HepG2 (cell line): ENCODE measurements around the gene TOP2A. TPM values are rescaled to one million over a fixed set of nuclear protein-coding genes. Genes with fewer than 3 reads are reported as not detected.

ENCODE experiments used
- ATAC-seq: fragments of 200-7000 bp; cut with Tn5 transposase; 3 replicates; pipeline ENCODE4 v1.9.1; 2020; ENCODE audit warnings: mild to moderate bottlenecking, moderate library complexity
- BruUV-seq: library from RNA; stranded (reverse); fragments of 400-500 nt; replicated peaks from 2 replicates; lab custom pipeline; 2021; lab: Mats Ljungman, UMichigan
- CTCF ChIA-PET: fragments of 300-600 bp; formaldehyde crosslinking; extraction: SDS; loops from one replicate; lab custom pipeline; 2021; ENCODE audit warnings: low total read pairs, inconsistent platforms, low intra/inter-chr PET ratio; lab: Yijun Ruan, JAX
- POLR2A ChIA-PET: fragments of 350-600 bp; sonication (Branson Sonifier 250); formaldehyde crosslinking; loops from one replicate; lab custom pipeline; 2020; ENCODE audit warnings: antibody characterized with exemption, inconsistent platforms; lab: Yijun Ruan, JAX
- DNase-seq: peaks from one replicate; pipeline ENCODE4 v3.0.0-alpha.2; 2015; ENCODE audit warnings: low spot score
- FAIRE-seq: peaks from 3 replicates; lab custom pipeline; 2011; peaks lifted over from hg19 to GRCh38; lab: Jason Lieb, UNC
- H2AFZ ChIP-seq: one replicate; pipeline ENCODE4 v1.6.1; 2011; ENCODE audit warnings: low read length, inconsistent platforms
- H3K27ac ChIP-seq: fragments of 300-600 bp; 3 replicates; pipeline ENCODE4 v1.8.0; 2011; ENCODE audit warnings: mixed run types, mild to moderate bottlenecking, mixed read lengths, low read length, inconsistent platforms; ENCODE audit not compliant: insufficient read depth; ENCODE audit errors: extremely low read length
- H3K27me3 ChIP-seq, 2 experiments: fragments of 200-600 bp in 1 of 2; 2 replicates in 1 of 2; 3 replicates in 1 of 2; pipeline versions ENCODE4 v1.6.0 to v1.8.0; 2011; ENCODE audit warnings: low read length in 2 of 2, mild to moderate bottlenecking in 2 of 2, moderate library complexity in 2 of 2, inconsistent platforms in 1 of 2; ENCODE audit not compliant: insufficient read depth in 2 of 2, control insufficient read depth in 1 of 2
- H3K36me3 ChIP-seq, 2 experiments: fragments of 200-600 bp in 1 of 2; replicated peaks in 1 of 2; 2 replicates in 1 of 2; 3 replicates in 1 of 2; pipeline versions ENCODE4 v1.5.1 to v1.8.0; 2011; ENCODE audit warnings: low read length in 2 of 2, inconsistent platforms in 1 of 2; ENCODE audit not compliant: insufficient read depth in 2 of 2, control insufficient read depth in 1 of 2
- H3K4me1 ChIP-seq: 2 replicates; pipeline ENCODE4 v1.5.1; 2012; ENCODE audit warnings: low read length, inconsistent platforms; ENCODE audit not compliant: insufficient read depth
- H3K4me2 ChIP-seq: 2 replicates; pipeline ENCODE4 v1.6.0; 2011; ENCODE audit warnings: low read depth, low read length, inconsistent platforms
- H3K4me3 ChIP-seq, 3 experiments: fragments of 200-600 bp in 1 of 3; sonication (generic), shearing (Covaris generic) in 1 of 3; replicated peaks in 1 of 3; 2 replicates each; pipeline ENCODE4 v1.5.1; 2011 to 2016; ENCODE audit warnings: low read length in 3 of 3, inconsistent platforms in 2 of 3, low read depth in 2 of 3, mild to moderate bottlenecking in 2 of 3, control low read depth in 1 of 3, mixed read lengths in 1 of 3; ENCODE audit not compliant: insufficient read depth in 1 of 3
- H3K79me2 ChIP-seq: one replicate; pipeline ENCODE4 v1.6.1; 2011; ENCODE audit warnings: low read length, inconsistent platforms; ENCODE audit not compliant: insufficient read depth
- H3K9ac ChIP-seq: 2 replicates; pipeline ENCODE4 v1.6.0; 2011; ENCODE audit warnings: mild to moderate bottlenecking, low read depth, low read length, inconsistent platforms; ENCODE audit not compliant: insufficient read depth
- H3K9me3 ChIP-seq: 2 replicates; pipeline ENCODE4 v1.5.1; 2012; ENCODE audit warnings: mild to moderate bottlenecking, low read length
- H4K20me1 ChIP-seq: 2 replicates; pipeline ENCODE4 v1.6.0; 2011; ENCODE audit warnings: inconsistent platforms, mild to moderate bottlenecking, low read length, moderate library complexity; ENCODE audit not compliant: insufficient read depth
- CAMTA2 ChIP-seq: sonication (generic); formaldehyde crosslinking; IDR thresholded peaks from 2 replicates; pipeline ENCODE4 v1.4.0; 2020; ENCODE audit warnings: mild to moderate bottlenecking, missing genetic modification reagents, borderline replicate concordance
- CHD4 ChIP-seq: fragments of 200-600 bp; sonication (generic); IDR thresholded peaks from 2 replicates; pipeline ENCODE4 v1.7.0; 2017; ENCODE audit warnings: mild to moderate bottlenecking, low read length, borderline replicate concordance
- EP300 ChIP-seq, 3 experiments: sonication (generic) in 1 of 3; formaldehyde crosslinking in 1 of 3; IDR thresholded peaks; 2 replicates each; pipeline versions ENCODE4 v1.5.1 to v1.6.1; 2011 to 2020; ENCODE audit warnings: low read depth in 2 of 3, low read length in 2 of 3, borderline replicate concordance in 1 of 3, improper control_type of control experiment in 1 of 3, mild to moderate bottlenecking in 1 of 3, missing genetic modification reagents in 1 of 3, moderate library complexity in 1 of 3
- FOXP1 ChIP-seq, 2 experiments: fragments of 450-650 bp in 1 of 2; IDR thresholded peaks; 2 replicates each; pipeline ENCODE4 v1.6.1; 2017 to 2018; ENCODE audit warnings: antibody characterized with exemption in 1 of 2
- HOXA3 ChIP-seq: sonication (generic); formaldehyde crosslinking; IDR thresholded peaks from 2 replicates; pipeline ENCODE4 v1.5.0; 2020; ENCODE audit warnings: missing genetic modification reagents
- NCOA5 ChIP-seq: sonication (generic); formaldehyde crosslinking; IDR thresholded peaks from 2 replicates; pipeline ENCODE4 v1.4.0; 2020; ENCODE audit warnings: missing genetic modification reagents
- NR1H2 ChIP-seq: sonication (generic); formaldehyde crosslinking; IDR thresholded peaks from 2 replicates; pipeline ENCODE4 v1.8.1; 2022; ENCODE audit warnings: low read depth, missing genetic modification reagents, borderline replicate concordance
- SNAI1 ChIP-seq: sonication (generic); formaldehyde crosslinking; IDR thresholded peaks from 2 replicates; pipeline ENCODE4 v1.5.0; 2020; ENCODE audit warnings: mild to moderate bottlenecking, missing genetic modification reagents, borderline replicate concordance
- ZBTB20 ChIP-seq: sonication (generic); formaldehyde crosslinking; IDR thresholded peaks from 2 replicates; pipeline ENCODE4 v1.8.1; 2023; ENCODE audit warnings: missing genetic modification reagents, low read depth, mild to moderate bottlenecking, borderline replicate concordance
- ZNF138 ChIP-seq: sonication (generic); formaldehyde crosslinking; IDR thresholded peaks from 2 replicates; pipeline ENCODE4 v1.5.0; 2020; ENCODE audit warnings: mild to moderate bottlenecking, low read depth, missing genetic modification reagents
- ZNF143 ChIP-seq: sonication (generic); formaldehyde crosslinking; IDR thresholded peaks from 2 replicates; pipeline ENCODE4 v1.4.0; 2020; ENCODE audit warnings: missing genetic modification reagents
- ZNF24 ChIP-seq: fragments of 450-650 bp; IDR thresholded peaks from 2 replicates; pipeline ENCODE4 v1.6.1; 2017; ENCODE audit warnings: antibody characterized with exemption, mild to moderate bottlenecking
- ZNF264 ChIP-seq: sonication (generic); formaldehyde crosslinking; IDR thresholded peaks from 2 replicates; pipeline ENCODE4 v1.4.0; 2020; ENCODE audit warnings: missing genetic modification reagents
- ZNF552 ChIP-seq: sonication (generic); formaldehyde crosslinking; IDR thresholded peaks from 2 replicates; pipeline ENCODE4 v1.9.0; 2022; ENCODE audit warnings: missing genetic modification reagents, mild to moderate bottlenecking, borderline replicate concordance
- ZNF800 ChIP-seq: sonication (generic); formaldehyde crosslinking; IDR thresholded peaks from 2 replicates; pipeline ENCODE4 v1.4.0; 2020; ENCODE audit warnings: missing genetic modification reagents
- ZNF839 ChIP-seq: sonication (generic); formaldehyde crosslinking; IDR thresholded peaks from 2 replicates; pipeline ENCODE4 v1.4.0; 2020; ENCODE audit warnings: missing genetic modification reagents, mild to moderate bottlenecking, borderline replicate concordance
- WGBS: methylation state at CpG from one replicate; pipeline ENCODE4 v1.1.6; 2017; ENCODE audit warnings: low lambda C conversion rate; 5-methylcytosine and 5-hydroxymethylcytosine counted together
- in situ Hi-C: cut with HindIII; loops from 2 replicates; pipeline ENCODE4 v1.10.0; 2017; ENCODE audit warnings: low pct_unique_long_range_greater_than_20kb; ENCODE audit not compliant: extremely low pct_ligation_motif_present
- intact Hi-C: fragments of 100-400 bp; cut with micrococcal nuclease; formaldehyde crosslinking; loops from one replicate; pipeline ENCODE4 v1.10.0; 2022; ENCODE audit not compliant: unreplicated experiment
- polyA plus RNA-seq, 8 experiments: library from polyadenylated mRNA; depleted of rRNA in 3 of 8; stranded (reverse) in 7 of 8; unstranded in 1 of 8; fragments of >200 nt; fragmentation: Illumina TruSeq in 4 of 8; extraction: Trizol in 4 of 8; gene quantifications; 2 replicates each; pipeline versions ENCODE4 v1.2.1 to v1.2.3, GENCODE V29; 2011 to 2016; ENCODE audit warnings: low read depth in 4 of 8, missing spikeins in 1 of 8, mixed read lengths in 1 of 8; ENCODE audit not compliant: insufficient read depth in 1 of 8
- total RNA-seq, 5 experiments: library from RNA; depleted of rRNA; stranded (reverse); fragments of >200 nt; fragmentation: Illumina TruSeq; extraction: Trizol; gene quantifications; 2 replicates each; pipeline ENCODE4 v1.2.3, GENCODE V29; 2016; ENCODE audit warnings: low read depth in 1 of 5
- TF ChIP-seq, protein P1 (sequence below): sonication (generic); formaldehyde crosslinking; IDR thresholded peaks from 2 replicates; pipeline ENCODE4 v1.5.1; 2020; ENCODE audit warnings: missing genetic modification reagents, mild to moderate bottlenecking, borderline replicate concordance

The TOP2A gene
- total and polyA plus RNA-seq, 2 of the 13 experiments (the other 11 are each of a cell fraction or from before 2014, with no cell fraction given), result 108 to 327 TPM

GRCh38 chr17:40460968-40461731 is 43.5 kb upstream of the TOP2A start (continued):
- TF ChIP-seq CAMTA2 (CRISPR knock-in tag) (no peak), CHD4 (0 out of 2 replicates have a peak, but pooled peaks have one; percentile 73)

- Histone ChIP-seq H3K79me2 (no peaks in the 10 kb centered on the region), H3K9me3 (no peaks in the 10 kb centered on the region), H3K4me2 (no peak overlapping the region), H3K4me3 (no peak overlapping the region), H3K36me3 (peaks cover 0 to 4% of the 10 kb centered on the region in 2 experiments; a peak in 2 of 5 replicates), H2AFZ (no peak overlapping the region), H3K27me3 (peaks cover 3 to 13% of the 10 kb centered on the region in 2 experiments), H3K27ac (no peak overlapping the region), H4K20me1 (no peaks in the 10 kb centered on the region), H3K4me1 (peaks cover 52% of the 10 kb centered on the region), H3K9ac (no peak overlapping the region)
- no peak for ATAC-seq
- no peak for DNase-seq
- intact Hi-C loops, result no loop called here
- in situ Hi-C loops, result no loop called here
- ChIA-PET CTCF (no interaction called here), POLR2A (interaction anchor here (0.9 to 1.3 kb wide), 2 partner anchors 12 to 100 kb away, joined by 3 read pairs; no protein-coding TSS in a partner anchor)
- no peak for FAIRE-seq
- no TSS peak for BruUV-seq
- TF ChIP-seq ZNF24 (no peak), ZNF143 (CRISPR knock-in tag) (no peak), EP300 (IDR thresholded peaks at IDR 0.05; ENCODE audit: low read depth in 2 of 2, low read length in 2 of 2) (no peak), EP300 (CRISPR knock-in tag; IDR thresholded peaks at IDR 0.05; ENCODE audit: borderline replicate concordance) (no peak), SNAI1 (no peak), ZNF800 (CRISPR knock-in tag) (no peak), ZNF264 (CRISPR knock-in tag) (no peak), NR1H2 (no peak), NCOA5 (no peak), ZBTB20 (CRISPR knock-in tag) (no peak), HOXA3 (CRISPR knock-in tag) (no peak), ZNF138 (no peak), ZNF839 (CRISPR knock-in tag) (no peak), ZNF552 (CRISPR knock-in tag) (no peak), FOXP1 (IDR thresholded peaks at IDR 0.05) (no peak), FOXP1 (CRISPR knock-in tag; IDR thresholded peaks at IDR 0.05) (no peak)
- TF ChIP-seq, protein P1, sequence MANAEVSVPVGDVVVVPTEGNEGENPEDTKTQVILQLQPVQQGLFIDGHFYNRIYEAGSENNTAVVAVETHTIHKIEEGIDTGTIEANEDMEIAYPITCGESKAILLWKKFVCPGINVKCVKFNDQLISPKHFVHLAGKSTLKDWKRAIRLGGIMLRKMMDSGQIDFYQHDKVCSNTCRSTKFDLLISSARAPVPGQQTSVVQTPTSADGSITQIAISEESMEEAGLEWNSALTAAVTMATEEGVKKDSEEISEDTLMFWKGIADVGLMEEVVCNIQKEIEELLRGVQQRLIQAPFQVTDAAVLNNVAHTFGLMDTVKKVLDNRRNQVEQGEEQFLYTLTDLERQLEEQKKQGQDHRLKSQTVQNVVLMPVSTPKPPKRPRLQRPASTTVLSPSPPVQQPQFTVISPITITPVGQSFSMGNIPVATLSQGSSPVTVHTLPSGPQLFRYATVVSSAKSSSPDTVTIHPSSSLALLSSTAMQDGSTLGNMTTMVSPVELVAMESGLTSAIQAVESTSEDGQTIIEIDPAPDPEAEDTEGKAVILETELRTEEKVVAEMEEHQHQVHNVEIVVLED, result no peak
- WGBS, result 54% methylated on average over 3 of the region's 3 CpGs
Measured at GRCh38 chr17:40460604-40460967, 42.9 kb upstream of the TOP2A start.
